SK-N-SH treated with all-trans-retinoic acid at 6 μM for 48 hours (cell line): ENCODE data around the gene MARCHF4.

Experiments
- ATAC-seq: fragments of 200-7000 bp; cut with Tn5 transposase; 3 replicates; pipeline ENCODE4 v1.9.1; 2020; ENCODE audit warnings: mild to moderate bottlenecking, moderate library complexity
- ARNTL ChIP-seq: fragments of 450-650 bp; formaldehyde crosslinking; IDR thresholded peaks from 2 replicates; pipeline ENCODE4 v1.5.0; 2020; ENCODE audit warnings: low read depth, mild to moderate bottlenecking, moderate library complexity, borderline replicate concordance
- BACH2 ChIP-seq: fragments of 250-450 bp; sonication (Bioruptor Pico); IDR thresholded peaks from 2 replicates; pipeline ENCODE4 v1.9.0; 2021; ENCODE audit warnings: mild to moderate bottlenecking, borderline replicate concordance
- CSDC2 ChIP-seq: fragments of 250-450 bp; sonication (Bioruptor Pico); IDR thresholded peaks from 2 replicates; pipeline ENCODE4 v1.5.0; 2020; ENCODE audit warnings: mild to moderate bottlenecking, moderate library complexity
- CSRNP3 ChIP-seq: fragments of 250-450 bp; sonication (Bioruptor Pico); IDR thresholded peaks from 2 replicates; pipeline ENCODE4 v1.5.1; 2021; ENCODE audit warnings: mild to moderate bottlenecking, moderate library complexity
- ESRRG ChIP-seq: fragments of 250-450 bp; sonication (Bioruptor Pico); IDR thresholded peaks from 2 replicates; pipeline ENCODE4 v1.6.1; 2021; ENCODE audit warnings: mild to moderate bottlenecking
- GLIS3 ChIP-seq: fragments of 250-450 bp; sonication (Bioruptor Pico); IDR thresholded peaks from 2 replicates; pipeline ENCODE4 v1.5.0; 2020; ENCODE audit warnings: mild to moderate bottlenecking, moderate library complexity
- ISL1 ChIP-seq: fragments of 250-450 bp; sonication (Bioruptor Pico); IDR thresholded peaks from 2 replicates; pipeline ENCODE4 v2.1.2; 2022; ENCODE audit warnings: mild to moderate bottlenecking, moderate library complexity
- OSR1 ChIP-seq: fragments of 250-450 bp; sonication (Bioruptor Pico); IDR thresholded peaks from 2 replicates; pipeline ENCODE4 v1.8.0; 2022; ENCODE audit warnings: moderate library complexity, mild to moderate bottlenecking, inconsistent platforms
- POU6F1 ChIP-seq: fragments of 250-450 bp; sonication (Bioruptor Pico); IDR thresholded peaks from 2 replicates; pipeline ENCODE4 v1.8.0; 2021; ENCODE audit warnings: low read depth, mild to moderate bottlenecking, moderate library complexity, borderline replicate concordance
- PPARA ChIP-seq: fragments of 250-450 bp; sonication (Bioruptor Pico); IDR thresholded peaks from 2 replicates; pipeline ENCODE4 v1.5.0; 2020; ENCODE audit warnings: mild to moderate bottlenecking, borderline replicate concordance
- SNAI2 ChIP-seq: fragments of 250-450 bp; sonication (Bioruptor Pico); IDR thresholded peaks from 2 replicates; pipeline ENCODE4 v1.5.0; 2020; ENCODE audit warnings: mild to moderate bottlenecking, moderate library complexity
- TCF4 ChIP-seq: fragments of 250-450 bp; sonication (Bioruptor Pico); IDR thresholded peaks from 2 replicates; pipeline ENCODE4 v1.8.0; 2021; ENCODE audit warnings: mild to moderate bottlenecking, moderate library complexity, borderline replicate concordance
- TOX ChIP-seq: fragments of 250-450 bp; sonication (Bioruptor Pico); IDR thresholded peaks from 2 replicates; pipeline ENCODE4 v1.8.0; 2021; ENCODE audit warnings: mild to moderate bottlenecking, moderate library complexity, borderline replicate concordance
- TSHZ2 ChIP-seq: fragments of 250-450 bp; sonication (Bioruptor Pico); IDR thresholded peaks from 2 replicates; pipeline ENCODE4 v1.5.0; 2020; ENCODE audit warnings: mild to moderate bottlenecking, moderate library complexity
- ZC3H10 ChIP-seq: fragments of 250-450 bp; sonication (Bioruptor Pico); IDR thresholded peaks from 2 replicates; pipeline ENCODE4 v1.5.1; 2021; ENCODE audit warnings: mild to moderate bottlenecking, moderate library complexity
- ZFP3 ChIP-seq: fragments of 250-450 bp; sonication (Bioruptor Pico); IDR thresholded peaks from 2 replicates; pipeline ENCODE4 v1.5.0; 2020; ENCODE audit warnings: mild to moderate bottlenecking, moderate library complexity
- ZFP30 ChIP-seq: fragments of 450-650 bp; formaldehyde crosslinking; IDR thresholded peaks from 2 replicates; pipeline ENCODE4 v1.5.0; 2022; ENCODE audit warnings: mild to moderate bottlenecking, moderate library complexity
- ZNF565 ChIP-seq: fragments of 450-650 bp; formaldehyde crosslinking; conservative IDR thresholded peaks from 2 replicates; pipeline ENCODE4 v1.5.0; 2020; ENCODE audit warnings: low read depth, mild to moderate bottlenecking, moderate library complexity
- ZNF8 ChIP-seq: fragments of 450-650 bp; formaldehyde crosslinking; IDR thresholded peaks from 2 replicates; pipeline ENCODE4 v1.5.0; 2020; ENCODE audit warnings: mild to moderate bottlenecking, moderate library complexity

The MARCHF4 gene

GRCh38 chr2:216351172-216351925 lies 20.9 kb downstream of the MARCHF4 start:
- no peak for ATAC-seq
- no peak for TF ChIP-seq ISL1 (CRISPR knock-in tag)
- no peak for TF ChIP-seq ZNF565
- no peak for TF ChIP-seq ZC3H10 (CRISPR knock-in tag)
- TF ChIP-seq GLIS3 (CRISPR knock-in tag): no peak
- no peak for TF ChIP-seq CSRNP3 (CRISPR knock-in tag)
- TF ChIP-seq OSR1 (CRISPR knock-in tag): no peak
- no peak for TF ChIP-seq SNAI2 (CRISPR knock-in tag)
- TF ChIP-seq ESRRG (CRISPR knock-in tag): no peak
- no peak for TF ChIP-seq ARNTL (CRISPR knock-in tag)
- TF ChIP-seq ZFP3 (CRISPR knock-in tag): no peak
- TF ChIP-seq ZFP30 (CRISPR knock-in tag): no peak
- no peak for TF ChIP-seq POU6F1 (CRISPR knock-in tag)
- no peak for TF ChIP-seq TOX
- no peak for TF ChIP-seq BACH2
- no peak for TF ChIP-seq TSHZ2
- no peak for TF ChIP-seq TCF4 (CRISPR knock-in tag)
- TF ChIP-seq CSDC2 (CRISPR knock-in tag): no peak

- peak; percentile 74 for ATAC-seq
- TF ChIP-seq ZNF565 (no peak), SNAI2 (CRISPR knock-in tag) (no peak), ISL1 (CRISPR knock-in tag) (no peak), ZFP3 (CRISPR knock-in tag) (no peak), CSRNP3 (CRISPR knock-in tag) (no peak), ARNTL (CRISPR knock-in tag) (no peak), CSDC2 (CRISPR knock-in tag) (no peak), ZNF8 (CRISPR knock-in tag) (no peak)
Measured at GRCh38 chr2:216350214-216350791, 22.0 kb downstream of the MARCHF4 start.

GRCh38 chr2:216349366-216349765 lies 22.9 kb downstream of the MARCHF4 start:
- TF ChIP-seq SNAI2 (CRISPR knock-in tag): no peak
- TF ChIP-seq ARNTL (CRISPR knock-in tag): no peak
- TF ChIP-seq POU6F1 (CRISPR knock-in tag): no peak
- no peak for TF ChIP-seq CSRNP3 (CRISPR knock-in tag)
- TF ChIP-seq PPARA (CRISPR knock-in tag): no peak
- no peak for TF ChIP-seq TSHZ2
- no peak for TF ChIP-seq TOX
- TF ChIP-seq ZC3H10 (CRISPR knock-in tag): no peak
- ATAC-seq: peak; percentile 24
